Fibroblast of the aortic adventitia (primary cell): Measurements from ENCODE around the gene SERTAD1. TPM values are rescaled to one million over a fixed set of nuclear protein-coding genes. Genes with fewer than 3 reads are reported as not detected.

ENCODE experiments used
- DNase-seq: peaks from one replicate; pipeline ENCODE4 v3.0.0-alpha.2; 2010; ENCODE audit warnings: low read depth
- H3K4me3 ChIP-seq: 2 replicates; pipeline ENCODE4 v1.5.1; 2011; ENCODE audit warnings: low read depth, mild to moderate bottlenecking, control low read depth, low read length, moderate library complexity
- CTCF ChIP-seq: IDR thresholded peaks from 2 replicates; pipeline ENCODE4 v1.5.1; 2011; ENCODE audit warnings: mild to moderate bottlenecking, low read length, control low read depth, inconsistent platforms; ENCODE audit not compliant: insufficient read depth
- total RNA-seq: library from RNA; depleted of rRNA; stranded (reverse); fragments of >200 nt; gene quantifications from 2 replicates; pipeline ENCODE4 v1.2.3, GENCODE V29; 2012; ENCODE audit warnings: low replicate concordance

SERTAD1 gene
- total RNA-seq, 1 donor: 13.8 TPM

GRCh38 chr19:40392894-40393517 is 32.8 kb downstream of the SERTAD1 start:
- no peak for DNase-seq
- TF ChIP-seq CTCF: peak; percentile 31
- no peak overlapping the region for H3K4me3 ChIP-seq

GRCh38 chr19:40392123-40392522 is 33.7 kb downstream of the SERTAD1 start:
- H3K4me3 ChIP-seq: no peak overlapping the region
- TF ChIP-seq CTCF: no peak
- DNase-seq: no peak

- no peak for DNase-seq
- H3K4me3 ChIP-seq: no peak within 1 kb of the TSS
- TF ChIP-seq CTCF: no peak
These were observed 35.6 kb downstream of the SERTAD1 start, which contains the start of gene HIPK4 for GRCh38 chr19:40390084-40390742. TSS of gene HIPK4 (minus strand) at chr19:40390181. CDS start at chr19:40389902, 279 bp downstream.

- TF ChIP-seq CTCF: no peak
- no peak for DNase-seq
- H3K4me3 ChIP-seq: no peak overlapping the region
These were observed 36.2 kb downstream of the SERTAD1 start for GRCh38 chr19:40389404-40390083.

GRCh38 chr19:40388481-40388880 is 37.3 kb downstream of the SERTAD1 start:
- no peak for DNase-seq
- H3K4me3 ChIP-seq: no peak overlapping the region
- no peak for TF ChIP-seq CTCF

GRCh38 chr19:40387155-40387554 is 38.6 kb downstream of the SERTAD1 start:
- TF ChIP-seq CTCF: no peak
- no peak for DNase-seq

More at GRCh38 chr19:40387155-40387554, 38.6 kb downstream of the SERTAD1 start:
- H3K4me3 ChIP-seq: no peak overlapping the region
